ENCODE results near the gene PFN1. TPM values are rescaled to one million over a fixed set of nuclear protein-coding genes. Genes with fewer than 3 reads are reported as not detected.
A peak's percentile ranks its signal among the peaks of the same experiment; 100 is the strongest.

PFN1 gene
- total and polyA plus RNA-seq, 10 of the 15 experiments (the other 5 are each of a cell fraction or from before 2014, with no cell fraction given), result 154 to 3,892 (median 1,918) TPM

- no peak overlapping the region for H3K4me3 ChIP-seq
- peaks cover 4 to 14% of the 10 kb centered on the region in 2 experiments; a peak in 3 of 4 replicates for H3K36me3 ChIP-seq (ENCODE audit: control insufficient read depth in 2 of 2, insufficient read depth in 2 of 2, low read length in 1 of 2)
- H2AFZ ChIP-seq (ENCODE audit: control insufficient read depth, low read depth, low read length), result no peak overlapping the region
- ChIA-PET CTCF (interaction anchor here (1.0 kb wide), 1 partner anchor 27 kb away, joined by 3 read pairs; no protein-coding TSS in a partner anchor), SMC1A (ENCODE audit: uncharacterized antibody, unreplicated experiment) (no interaction called here), RAD21 (ENCODE audit: unreplicated experiment) (no interaction called here), POLR2A (interaction anchor here (0.5 to 1.3 kb wide), 3 partner anchors 15 to 122 kb away, joined by 3 to 4 read pairs (median 3); partner anchors contain the start of genes ENO3 and SPAG7)
- H3K9ac ChIP-seq (ENCODE audit: control insufficient read depth, insufficient read depth, low read length), result no peak overlapping the region
- in situ Hi-C loops (cut with MboI) (no loop called here), intact Hi-C loops (cut with micrococcal nuclease; ENCODE audit: unreplicated experiment) (no loop called here)
- no peak for FAIRE-seq
- peaks cover 32% of the 10 kb centered on the region for H3K4me1 ChIP-seq (ENCODE audit: control insufficient read depth, insufficient read depth, low read length)
- no peak overlapping the region for H3K4me2 ChIP-seq (ENCODE audit: control insufficient read depth, insufficient read depth)
- no peak overlapping the region for H3K27ac ChIP-seq (ENCODE audit: control insufficient read depth, insufficient read depth)
- H3K27me3 ChIP-seq (replicated peaks in 1 of 2; ENCODE audit: control insufficient read depth in 2 of 2, insufficient read depth in 2 of 2, low read length in 1 of 2), result no peaks in the 10 kb centered on the region
- no peak for ATAC-seq
- no peak for TF ChIP-seq ZBTB33 (IDR thresholded peaks at IDR 0.05)
- 0 out of 2 replicates have a peak, but pooled peaks have one; percentile 22 for TF ChIP-seq POLR2A (IDR thresholded peaks at IDR 0.05; ENCODE audit: low read depth, low read length)
- DNase-seq (ENCODE audit: low read depth, low spot score), result no peak
- BruUV-seq (replicated peaks), result no TSS peak
- H3K79me2 ChIP-seq (ENCODE audit: control insufficient read depth, insufficient read depth, low read length), result peaks cover 25% of the 10 kb centered on the region
- no peaks in the 10 kb centered on the region for H4K20me1 ChIP-seq (ENCODE audit: control insufficient read depth, insufficient read depth)
- no peaks in the 10 kb centered on the region for H3K9me3 ChIP-seq (replicated peaks; ENCODE audit: control insufficient read depth, insufficient read depth, low read length)
Observed at GRCh38 chr17:4935650-4936049, 12.7 kb downstream of the PFN1 start.

GRCh38 chr17:4934173-4934979 is 14.0 kb downstream of the PFN1 start:
- FAIRE-seq (no peak), DNase-seq (ENCODE audit: low read depth, low spot score) (no peak), ATAC-seq (peak; percentile 80)
- H3K4me1 ChIP-seq (ENCODE audit: control insufficient read depth, insufficient read depth, low read length), result peaks cover 32% of the 10 kb centered on the region
- BruUV-seq (replicated peaks), result no TSS peak
- intact Hi-C loops (cut with micrococcal nuclease; ENCODE audit: unreplicated experiment) (no loop called here), in situ Hi-C loops (cut with MboI) (no loop called here)
- H3K4me3 ChIP-seq, result peak overlapping the region; percentile 42; the same call in 1 of the 2 replicates
- ChIA-PET SMC1A (ENCODE audit: uncharacterized antibody, unreplicated experiment) (interaction anchor here (1.2 kb wide), 1 partner anchor 32 kb away, joined by 3 read pairs; no protein-coding TSS in a partner anchor), CTCF (interaction anchor here (0.6 to 1.3 kb wide), 3 partner anchors 25 to 1501 kb away, joined by 3 to 5 read pairs (median 4); partner anchors contain the start of gene SPAG7), POLR2A (interaction anchor here (0.7 to 1.3 kb wide), 2 partner anchors 21 to 198 kb away, joined by 3 read pairs; no protein-coding TSS in a partner anchor), RAD21 (ENCODE audit: unreplicated experiment) (interaction anchor here (0.5 to 1.2 kb wide), 2 partner anchors 33 to 83 kb away, joined by 3 to 4 read pairs; partner anchors contain the start of gene SPAG7)
- H4K20me1 ChIP-seq (ENCODE audit: control insufficient read depth, insufficient read depth), result no peaks in the 10 kb centered on the region
- H3K27ac ChIP-seq (ENCODE audit: control insufficient read depth, insufficient read depth), result no peak overlapping the region
- H3K4me2 ChIP-seq (ENCODE audit: control insufficient read depth, insufficient read depth), result peak overlapping the region; percentile 56
- H3K27me3 ChIP-seq (replicated peaks in 1 of 2; ENCODE audit: control insufficient read depth in 2 of 2, insufficient read depth in 2 of 2, low read length in 1 of 2), result no peaks in the 10 kb centered on the region
- no peaks in the 10 kb centered on the region for H3K9me3 ChIP-seq (replicated peaks; ENCODE audit: control insufficient read depth, insufficient read depth, low read length)
- peaks cover 16% of the 10 kb centered on the region for H3K79me2 ChIP-seq (ENCODE audit: control insufficient read depth, insufficient read depth, low read length)
- 27% methylated on average over 14 of the region's 14 CpGs for WGBS (ENCODE audit: insufficient coverage, insufficient replicate concordance, low lambda C conversion rate, missing lambda C conversion rate)
- H2AFZ ChIP-seq (ENCODE audit: control insufficient read depth, low read depth, low read length), result no peak overlapping the region
- H3K36me3 ChIP-seq (ENCODE audit: control insufficient read depth in 2 of 2, insufficient read depth in 2 of 2, low read length in 1 of 2), result peaks cover 4 to 14% of the 10 kb centered on the region in 2 experiments; a peak in 3 of 4 replicates
- H3K9ac ChIP-seq (ENCODE audit: control insufficient read depth, insufficient read depth, low read length), result no peak overlapping the region
- TF ChIP-seq BACH1 (IDR thresholded peaks at IDR 0.05; ENCODE audit: borderline replicate concordance), result no peak
- TF ChIP-seq TAF1 (IDR thresholded peaks at IDR 0.05; ENCODE audit: borderline replicate concordance, low read depth, low read length), result no peak
- no peak for TF ChIP-seq IRF5 (IDR thresholded peaks at IDR 0.05; ENCODE audit: borderline replicate concordance)
- 0 out of 2 replicates have a peak, but pooled peaks have one; percentile 23 for TF ChIP-seq DPF2 (IDR thresholded peaks at IDR 0.05)
- no peak for TF ChIP-seq MYB (IDR thresholded peaks at IDR 0.05; ENCODE audit: borderline replicate concordance, low read depth, low read length)
- no peak for TF ChIP-seq ZBTB11 (CRISPR knock-in tag; IDR thresholded peaks at IDR 0.05)
- no peak for TF ChIP-seq ZNF207 (IDR thresholded peaks at IDR 0.05; ENCODE audit: borderline replicate concordance)

Measured in GM12878 (cell line).